ENCODE measurements around the gene VNN1. TPM values are rescaled to one million over a fixed set of nuclear protein-coding genes. Genes with fewer than 3 reads are reported as not detected.
"Not testable (repeated sequence)": the region's sequence is repeated elsewhere in the genome, so short reads cannot be mapped to it uniquely, and the experiment has no call there.

Gene VNN1
- total and polyA plus RNA-seq, 8 donors: 0.25 to 10.0 (median 0.49) TPM

DNA sequence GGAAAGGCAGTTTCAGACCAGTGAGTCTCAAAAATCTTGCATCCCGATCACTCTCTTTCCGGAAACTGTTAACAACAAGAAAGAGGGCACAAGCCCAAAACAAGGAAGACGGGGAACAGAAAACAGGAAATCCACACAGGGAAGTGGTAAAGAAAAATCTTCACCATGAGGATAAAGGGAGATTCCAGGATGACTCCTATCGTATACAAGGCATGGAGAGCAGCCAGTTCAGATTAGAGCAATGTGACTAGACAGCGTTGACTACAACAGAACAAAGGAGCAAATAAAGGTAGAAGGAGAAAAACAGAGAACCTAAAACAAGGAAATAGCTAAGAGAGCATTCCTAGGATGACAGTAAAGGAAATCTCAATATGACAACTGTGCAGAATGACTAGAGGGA lies 26.5 kb downstream of the VNN1 start:
- intact Hi-C loops (cut with DNase I): no loop called here
- peak; percentile 27 for ATAC-seq
- TF ChIP-seq, protein P1, sequence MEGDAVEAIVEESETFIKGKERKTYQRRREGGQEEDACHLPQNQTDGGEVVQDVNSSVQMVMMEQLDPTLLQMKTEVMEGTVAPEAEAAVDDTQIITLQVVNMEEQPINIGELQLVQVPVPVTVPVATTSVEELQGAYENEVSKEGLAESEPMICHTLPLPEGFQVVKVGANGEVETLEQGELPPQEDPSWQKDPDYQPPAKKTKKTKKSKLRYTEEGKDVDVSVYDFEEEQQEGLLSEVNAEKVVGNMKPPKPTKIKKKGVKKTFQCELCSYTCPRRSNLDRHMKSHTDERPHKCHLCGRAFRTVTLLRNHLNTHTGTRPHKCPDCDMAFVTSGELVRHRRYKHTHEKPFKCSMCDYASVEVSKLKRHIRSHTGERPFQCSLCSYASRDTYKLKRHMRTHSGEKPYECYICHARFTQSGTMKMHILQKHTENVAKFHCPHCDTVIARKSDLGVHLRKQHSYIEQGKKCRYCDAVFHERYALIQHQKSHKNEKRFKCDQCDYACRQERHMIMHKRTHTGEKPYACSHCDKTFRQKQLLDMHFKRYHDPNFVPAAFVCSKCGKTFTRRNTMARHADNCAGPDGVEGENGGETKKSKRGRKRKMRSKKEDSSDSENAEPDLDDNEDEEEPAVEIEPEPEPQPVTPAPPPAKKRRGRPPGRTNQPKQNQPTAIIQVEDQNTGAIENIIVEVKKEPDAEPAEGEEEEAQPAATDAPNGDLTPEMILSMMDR (IDR thresholded peaks at IDR 0.05): no peak

DNA sequence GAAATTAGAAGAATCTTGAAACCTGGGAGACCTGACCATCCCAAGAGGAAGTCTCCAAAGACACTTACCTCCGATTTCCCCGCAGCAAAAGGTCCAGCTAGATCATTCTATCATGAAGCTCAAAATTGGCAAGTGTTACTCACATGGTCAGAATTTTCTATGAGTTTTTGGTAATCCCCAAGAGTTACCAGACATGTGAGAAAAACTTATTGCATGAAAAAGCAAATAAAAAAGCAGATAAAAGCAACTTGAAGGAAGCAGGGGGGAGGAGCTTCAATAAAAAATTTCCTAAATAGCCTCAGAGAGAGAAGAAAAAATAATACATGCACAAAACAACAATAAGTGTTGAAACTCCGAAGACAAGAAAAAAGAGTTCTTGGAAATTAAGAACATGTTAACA lies 27.3 kb downstream of the VNN1 start:
- intact Hi-C loops (cut with DNase I): no loop called here
- Histone ChIP-seq H3K27me3 (no peaks in the 10 kb centered on the region), H3K4me1 (peaks cover 0 to 18% of the 10 kb centered on the region in 2 donors), H3K36me3 (peaks cover 0 to 5% of the 10 kb centered on the region in 2 donors), H3K4me3 (no peak overlapping the region), H3K27ac (no peak overlapping the region), H3K9me3 (no peaks in the 10 kb centered on the region)
- TF ChIP-seq, protein P1 (IDR thresholded peaks at IDR 0.05): no peak
- DNase-seq (no peak), ATAC-seq (no peak)

More for the DNA sequence above, 26.5 kb downstream of the VNN1 start:
- Histone ChIP-seq H3K4me3 (no peak overlapping the region), H3K9me3 (no peaks in the 10 kb centered on the region), H3K27ac (peak overlapping the region in 1 of 2 donors; percentile 29), H3K36me3 (peaks cover 0 to 10% of the 10 kb centered on the region in 2 donors), H3K4me1 (peaks cover 0 to 18% of the 10 kb centered on the region in 2 donors), H3K27me3 (no peaks in the 10 kb centered on the region)
- no peak for DNase-seq

DNA sequence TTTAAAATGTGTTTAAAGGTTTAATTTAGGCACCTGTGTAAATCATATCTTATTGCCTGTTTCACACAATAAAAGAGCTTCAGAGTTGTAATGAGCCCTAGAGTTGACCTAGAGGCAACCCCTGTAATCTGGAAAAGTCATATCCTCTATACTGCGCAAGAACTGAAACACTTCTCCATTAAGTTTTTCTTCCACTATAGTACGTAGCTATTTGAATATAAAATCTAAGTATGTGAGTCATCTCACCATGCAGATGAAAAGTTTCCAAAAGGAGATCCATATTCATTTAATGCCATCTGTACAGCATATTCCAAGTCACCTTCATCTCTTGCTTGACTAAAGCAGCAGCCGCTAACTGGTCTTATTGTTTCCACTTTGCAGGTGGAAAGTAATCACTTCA lies 28.8 kb downstream of the VNN1 start:
- no peak overlapping the region for H3K27ac ChIP-seq
- no peak for ATAC-seq
- H3K27me3 ChIP-seq: no peaks in the 10 kb centered on the region
- no peaks in the 10 kb centered on the region for H3K9me3 ChIP-seq
- H3K4me1 ChIP-seq: peaks cover 0 to 18% of the 10 kb centered on the region in 2 donors
- intact Hi-C loops (cut with DNase I): no loop called here
- TF ChIP-seq, protein P1 (IDR thresholded peaks at IDR 0.05): no peak
- H3K4me3 ChIP-seq: no peak overlapping the region
- no peaks in the 10 kb centered on the region for H3K36me3 ChIP-seq
- no peak for DNase-seq

DNA sequence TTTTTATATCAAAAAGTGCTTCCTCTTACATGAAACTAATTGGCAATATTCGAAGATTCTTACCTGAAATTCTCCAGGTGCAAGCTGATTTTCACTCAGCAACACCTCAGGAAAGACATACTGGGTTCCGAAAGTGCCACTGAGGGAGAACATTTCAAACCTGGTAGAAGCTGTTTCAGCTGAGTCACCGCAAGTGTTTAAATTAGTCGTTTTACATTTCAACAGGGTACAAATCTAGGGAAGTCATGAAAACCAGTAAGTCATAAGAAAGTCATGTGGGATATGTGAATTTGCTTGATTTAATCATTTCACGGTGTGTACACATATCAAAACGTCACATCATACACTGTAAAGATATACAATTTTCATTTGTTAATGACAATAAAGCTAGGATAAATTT lies 29.6 kb downstream of the VNN1 start:
- DNase-seq (no peak), ATAC-seq (no peak)
- H3K4me1 ChIP-seq: peaks cover 0 to 18% of the 10 kb centered on the region in 2 donors
- no peaks in the 10 kb centered on the region for H3K9me3 ChIP-seq
- no peak overlapping the region for H3K4me3 ChIP-seq
- H3K27ac ChIP-seq: no peak overlapping the region
- TF ChIP-seq, protein P1 (IDR thresholded peaks at IDR 0.05): no peak
- intact Hi-C loops (cut with DNase I): no loop called here
- H3K36me3 ChIP-seq: no peaks in the 10 kb centered on the region
- no peaks in the 10 kb centered on the region for H3K27me3 ChIP-seq

DNA sequence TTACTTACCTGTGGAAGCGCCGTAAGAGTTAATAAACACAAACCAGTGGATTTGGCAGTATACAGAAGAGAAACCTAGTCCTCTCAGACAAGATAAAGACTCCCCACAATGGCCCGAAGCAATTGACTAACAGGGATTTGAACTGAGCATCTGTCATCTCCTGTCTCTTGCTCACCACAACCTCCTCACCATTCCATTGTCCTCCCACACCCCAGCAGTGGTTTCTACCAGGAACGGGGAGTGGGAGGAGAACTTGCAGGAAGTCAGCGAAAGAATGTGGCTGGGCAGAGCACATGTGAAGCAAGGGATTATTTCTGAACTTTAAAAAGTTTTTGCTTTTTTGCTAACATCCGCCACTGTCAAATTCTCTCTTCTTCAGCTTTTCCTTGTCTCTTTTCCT lies 30.3 kb downstream of the VNN1 start:
- ATAC-seq (no peak), DNase-seq (no peak)
- no peaks in the 10 kb centered on the region for H3K27me3 ChIP-seq
- no peak overlapping the region for H3K27ac ChIP-seq
- H3K4me1 ChIP-seq: peaks cover 0 to 18% of the 10 kb centered on the region in 2 donors
- H3K36me3 ChIP-seq: no peaks in the 10 kb centered on the region
- TF ChIP-seq, protein P1 (IDR thresholded peaks at IDR 0.05): no peak
- H3K9me3 ChIP-seq: no peaks in the 10 kb centered on the region
- H3K4me3 ChIP-seq: no peak overlapping the region
- intact Hi-C loops (cut with DNase I): no loop called here

DNA sequence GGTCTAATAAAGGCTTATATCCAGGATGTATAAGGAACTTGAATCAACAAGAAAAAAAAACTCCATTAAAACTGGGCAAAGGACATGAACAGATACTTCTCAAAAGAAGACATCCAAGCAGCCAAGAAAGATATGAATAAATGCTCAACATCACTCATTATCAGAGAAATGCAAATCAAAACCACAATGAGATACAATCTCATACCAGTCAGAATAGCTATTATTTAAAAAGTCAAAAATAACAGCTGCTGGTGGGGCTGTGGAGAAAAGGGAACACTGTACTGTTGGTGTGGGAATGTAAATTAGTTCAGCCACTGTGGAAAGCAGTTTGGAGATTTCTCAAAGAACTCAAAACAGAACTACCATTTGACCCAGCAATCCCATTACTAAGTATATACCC lies 34.8 kb downstream of the VNN1 start:
- DNase-seq; ATAC-seq; H3K27me3 ChIP-seq; H3K36me3 ChIP-seq; H3K4me3 ChIP-seq; H3K27ac ChIP-seq; H3K9me3 ChIP-seq; intact Hi-C loops (cut with DNase I): not testable (repeated sequence)
- H3K4me1 ChIP-seq: peaks cover 0 to 12% of the 10 kb centered on the region in 2 donors

Data from left lung (tissue), 10 donors.